Nephron (organoid): Measurements from ENCODE around the gene SLC25A19.

Experiments used
- H3K27ac Mint-ChIP-seq, 3 experiments: 2 replicates each; pipeline ENCODE4 v1.8.0; 2020; ENCODE audit warnings: mixed read lengths in 3 of 3, mild to moderate bottlenecking in 2 of 3, moderate library complexity in 1 of 3
- H3K27me3 Mint-ChIP-seq: 2 replicates; pipeline ENCODE4 v1.8.0; 2021; ENCODE audit warnings: low read depth, mild to moderate bottlenecking, moderate library complexity, mixed read lengths
- H3K36me3 Mint-ChIP-seq: 2 replicates; pipeline ENCODE4 v1.8.0; 2020; ENCODE audit warnings: low read depth, mixed read lengths
- H3K4me1 Mint-ChIP-seq: 2 replicates; pipeline ENCODE4 v1.8.0; 2020; ENCODE audit warnings: mixed read lengths
- H3K4me3 Mint-ChIP-seq, 3 experiments: 2 replicates each; pipeline ENCODE4 v1.8.0; 2020; ENCODE audit warnings: mild to moderate bottlenecking in 3 of 3, mixed read lengths in 3 of 3, moderate library complexity in 2 of 3
- H3K9me3 Mint-ChIP-seq: 2 replicates; pipeline ENCODE4 v1.8.0; 2020; ENCODE audit warnings: mixed read lengths
- TF ChIP-seq, protein P1 (sequence below), 3 experiments: fragments of 200-600 bp; sonication (generic); IDR thresholded peaks; one replicate each; pipeline ENCODE4 v1.5.0; 2021; ENCODE audit warnings: antibody characterized with exemption in 3 of 3; ENCODE audit not compliant: unreplicated experiment in 3 of 3

Gene SLC25A19

GRCh38 chr17:75318615-75319222 lies 29.5 kb upstream of the SLC25A19 start:
- TF ChIP-seq, protein P1, sequence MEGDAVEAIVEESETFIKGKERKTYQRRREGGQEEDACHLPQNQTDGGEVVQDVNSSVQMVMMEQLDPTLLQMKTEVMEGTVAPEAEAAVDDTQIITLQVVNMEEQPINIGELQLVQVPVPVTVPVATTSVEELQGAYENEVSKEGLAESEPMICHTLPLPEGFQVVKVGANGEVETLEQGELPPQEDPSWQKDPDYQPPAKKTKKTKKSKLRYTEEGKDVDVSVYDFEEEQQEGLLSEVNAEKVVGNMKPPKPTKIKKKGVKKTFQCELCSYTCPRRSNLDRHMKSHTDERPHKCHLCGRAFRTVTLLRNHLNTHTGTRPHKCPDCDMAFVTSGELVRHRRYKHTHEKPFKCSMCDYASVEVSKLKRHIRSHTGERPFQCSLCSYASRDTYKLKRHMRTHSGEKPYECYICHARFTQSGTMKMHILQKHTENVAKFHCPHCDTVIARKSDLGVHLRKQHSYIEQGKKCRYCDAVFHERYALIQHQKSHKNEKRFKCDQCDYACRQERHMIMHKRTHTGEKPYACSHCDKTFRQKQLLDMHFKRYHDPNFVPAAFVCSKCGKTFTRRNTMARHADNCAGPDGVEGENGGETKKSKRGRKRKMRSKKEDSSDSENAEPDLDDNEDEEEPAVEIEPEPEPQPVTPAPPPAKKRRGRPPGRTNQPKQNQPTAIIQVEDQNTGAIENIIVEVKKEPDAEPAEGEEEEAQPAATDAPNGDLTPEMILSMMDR (IDR thresholded peaks at IDR 0.05; ENCODE audit: unreplicated experiment in 3 of 3): no peak
- H3K36me3 Mint-ChIP-seq: peaks cover 35% of the 10 kb centered on the region
- H3K4me3 Mint-ChIP-seq: no peak overlapping the region
- no peaks in the 10 kb centered on the region for H3K27me3 Mint-ChIP-seq
- no peaks in the 10 kb centered on the region for H3K9me3 Mint-ChIP-seq
- peaks cover 15% of the 10 kb centered on the region for H3K4me1 Mint-ChIP-seq
- no peak overlapping the region for H3K27ac Mint-ChIP-seq

GRCh38 chr17:75318211-75318610 lies 29.0 kb upstream of the SLC25A19 start:
- no peak overlapping the region for H3K4me3 Mint-ChIP-seq
- no peaks in the 10 kb centered on the region for H3K27me3 Mint-ChIP-seq
- H3K36me3 Mint-ChIP-seq: peaks cover 33% of the 10 kb centered on the region
- H3K27ac Mint-ChIP-seq: no peak overlapping the region
- TF ChIP-seq, protein P1 (IDR thresholded peaks at IDR 0.05; ENCODE audit: unreplicated experiment in 3 of 3): no peak
- no peaks in the 10 kb centered on the region for H3K9me3 Mint-ChIP-seq
- peaks cover 13% of the 10 kb centered on the region for H3K4me1 Mint-ChIP-seq

- Mint-ChIP-seq H3K4me1 (peaks cover 10% of the 10 kb centered on the region), H3K4me3 (no peak overlapping the region), H3K36me3 (peaks cover 30% of the 10 kb centered on the region), H3K27me3 (no peaks in the 10 kb centered on the region), H3K27ac (no peak overlapping the region), H3K9me3 (no peaks in the 10 kb centered on the region)
- TF ChIP-seq, protein P1 (IDR thresholded peaks at IDR 0.05; ENCODE audit: unreplicated experiment in 3 of 3): no peak
These were observed 28.4 kb upstream of the SLC25A19 start for GRCh38 chr17:75317671-75318070.

DNA sequence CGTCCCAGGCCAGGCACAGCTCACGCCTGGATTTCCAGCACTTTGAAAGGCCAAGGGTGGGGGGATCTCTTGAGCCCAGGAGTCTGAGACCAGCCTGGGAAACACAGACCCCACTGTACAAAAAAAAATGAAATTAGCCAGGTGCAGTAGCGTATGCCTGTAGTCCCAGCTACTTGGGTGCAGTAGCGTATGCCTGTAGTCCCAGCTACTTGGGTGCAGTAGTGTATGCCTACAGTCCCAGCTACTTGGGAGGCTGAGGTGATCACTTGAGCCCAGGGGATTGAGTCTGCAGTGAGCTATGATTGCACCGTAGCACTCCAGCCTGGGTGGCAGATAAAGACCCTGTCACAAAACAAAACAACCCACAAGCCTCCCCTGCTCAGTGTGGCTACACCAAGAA lies 27.0 kb upstream of the SLC25A19 start:
- Mint-ChIP-seq H3K9me3 (no peaks in the 10 kb centered on the region), H3K27me3 (no peaks in the 10 kb centered on the region), H3K27ac (no peak overlapping the region), H3K36me3 (peaks cover 24% of the 10 kb centered on the region), H3K4me3 (no peak overlapping the region), H3K4me1 (peaks cover 10% of the 10 kb centered on the region)
- TF ChIP-seq, protein P1 (IDR thresholded peaks at IDR 0.05; ENCODE audit: unreplicated experiment in 3 of 3): no peak

- Mint-ChIP-seq H3K9me3 (no peaks in the 10 kb centered on the region), H3K27ac (no peak overlapping the region), H3K4me3 (no peak overlapping the region), H3K4me1 (peaks cover 10% of the 10 kb centered on the region), H3K27me3 (no peaks in the 10 kb centered on the region), H3K36me3 (peaks cover 21% of the 10 kb centered on the region)
- TF ChIP-seq, protein P1 (IDR thresholded peaks at IDR 0.05; ENCODE audit: unreplicated experiment in 3 of 3): no peak
These were observed 26.5 kb upstream of the SLC25A19 start for GRCh38 chr17:75315541-75316243.
